MCF 10A (cell line): ENCODE measurements around the gene CROT. TPM values are rescaled to one million over a fixed set of nuclear protein-coding genes. Genes with fewer than 3 reads are reported as not detected.

Experiments
- BruUV-seq: library from RNA; stranded (reverse); fragments of 400-500 nt; replicated peaks from 2 replicates; lab custom pipeline; 2021; lab: Mats Ljungman, UMichigan
- CTCF ChIA-PET: fragments of 300-600 bp; sonication (Branson Sonifier 250); formaldehyde crosslinking; extraction: SDS; loops from one replicate; lab custom pipeline; 2021; ENCODE audit warnings: antibody characterized with exemption, inconsistent platforms; lab: Yijun Ruan, JAX
- POLR2A ChIA-PET: fragments of 300-600, 350-650 bp; sonication (Branson Sonifier 250); formaldehyde crosslinking; extraction: SDS; loops from one replicate; lab custom pipeline; 2020; ENCODE audit warnings: antibody characterized with exemption, inconsistent platforms; lab: Yijun Ruan, JAX
- DNase-seq: peaks from one replicate; pipeline ENCODE4 v3.0.0-alpha.2; 2018; ENCODE audit not compliant: unreplicated experiment
- H3K27ac Mint-ChIP-seq: one replicate; pipeline ENCODE4 v1.8.0; 2022; ENCODE audit warnings: mild to moderate bottlenecking, low read depth, mixed read lengths; ENCODE audit not compliant: unreplicated experiment
- H3K27me3 Mint-ChIP-seq: one replicate; pipeline ENCODE4 v1.8.0; 2022; ENCODE audit warnings: mixed read lengths; ENCODE audit not compliant: insufficient read depth, unreplicated experiment
- H3K36me3 Mint-ChIP-seq: one replicate; pipeline ENCODE4 v1.8.0; 2022; ENCODE audit warnings: mild to moderate bottlenecking, moderate library complexity, mixed read lengths; ENCODE audit not compliant: insufficient read depth, unreplicated experiment
- H3K4me1 Mint-ChIP-seq: one replicate; pipeline ENCODE4 v1.8.0; 2022; ENCODE audit warnings: mixed read lengths; ENCODE audit not compliant: insufficient read depth, unreplicated experiment
- H3K4me3 Mint-ChIP-seq: one replicate; pipeline ENCODE4 v1.8.0; 2022; ENCODE audit warnings: mild to moderate bottlenecking, moderate library complexity, mixed read lengths; ENCODE audit not compliant: unreplicated experiment
- H3K9me3 Mint-ChIP-seq: one replicate; pipeline ENCODE4 v1.8.0; 2022; ENCODE audit warnings: mixed read lengths; ENCODE audit not compliant: unreplicated experiment
- CTCF ChIP-seq: fragments of 200-600 bp; IDR thresholded peaks from one replicate; pipeline ENCODE4 v1.8.0; 2022; ENCODE audit warnings: antibody characterized with exemption, mild to moderate bottlenecking; ENCODE audit not compliant: unreplicated experiment
- intact Hi-C: fragments of 100-400 bp; cut with micrococcal nuclease; formaldehyde crosslinking; loops from 2 replicates; pipeline ENCODE4 v1.14.1; 2022
- total RNA-seq: library from RNA; stranded (reverse); gene quantifications from 2 replicates; pipeline ENCODE4 v1.2.3, GENCODE V29; 2022

CROT gene
- total RNA-seq, 1 experiment from 2014 or later: 5.7 TPM

GRCh38 chr7:87424075-87424474 is 78.6 kb downstream of the CROT start:
- intact Hi-C loops: no loop called here
- H3K9me3 Mint-ChIP-seq: no peaks in the 10 kb centered on the region
- no peak for TF ChIP-seq CTCF
- peaks cover 74% of the 10 kb centered on the region for H3K27me3 Mint-ChIP-seq
- H3K4me1 Mint-ChIP-seq: no peaks in the 10 kb centered on the region
- no peak for DNase-seq
- ChIA-PET POLR2A (interaction anchor here (1.0 kb wide), 1 partner anchor 108 kb away, joined by 3 read pairs; no protein-coding TSS in a partner anchor), CTCF (interaction anchor here (1.0 to 1.1 kb wide), 3 partner anchors 25 to 112 kb away, joined by 3 read pairs; no protein-coding TSS in a partner anchor)
- H3K4me3 Mint-ChIP-seq: no peak overlapping the region
- H3K36me3 Mint-ChIP-seq: no peaks in the 10 kb centered on the region
- BruUV-seq: no TSS peak
- H3K27ac Mint-ChIP-seq: no peak overlapping the region

GRCh38 chr7:87426160-87426559 is 80.7 kb downstream of the CROT start:
- ChIA-PET CTCF (interaction anchor here (0.6 to 3.9 kb wide), 2 partner anchors 10 to 521 kb away, joined by 4 to 35 read pairs; no protein-coding TSS in a partner anchor), POLR2A (no interaction called here)
- H3K4me3 Mint-ChIP-seq: no peak overlapping the region
- TF ChIP-seq CTCF: no peak
- no peak overlapping the region for H3K27ac Mint-ChIP-seq
- no peaks in the 10 kb centered on the region for H3K36me3 Mint-ChIP-seq
- intact Hi-C loops: no loop called here
- peaks cover 77% of the 10 kb centered on the region for H3K27me3 Mint-ChIP-seq
- no TSS peak for BruUV-seq
- no peaks in the 10 kb centered on the region for H3K4me1 Mint-ChIP-seq
- no peak for DNase-seq
- no peaks in the 10 kb centered on the region for H3K9me3 Mint-ChIP-seq

- peaks cover 77% of the 10 kb centered on the region for H3K27me3 Mint-ChIP-seq
- ChIA-PET POLR2A (no interaction called here), CTCF (interaction anchor here (3.9 kb wide), 1 partner anchor 11 kb away, joined by 35 read pairs; no protein-coding TSS in a partner anchor)
- TF ChIP-seq CTCF: no peak
- H3K4me1 Mint-ChIP-seq: no peaks in the 10 kb centered on the region
- intact Hi-C loops: no loop called here
- no peak for DNase-seq
- no peaks in the 10 kb centered on the region for H3K36me3 Mint-ChIP-seq
- H3K27ac Mint-ChIP-seq: no peak overlapping the region
- no peak overlapping the region for H3K4me3 Mint-ChIP-seq
- BruUV-seq: no TSS peak
- H3K9me3 Mint-ChIP-seq: no peaks in the 10 kb centered on the region
Observed at GRCh38 chr7:87427288-87427687, 81.8 kb downstream of the CROT start.

- H3K27me3 Mint-ChIP-seq: peaks cover 63% of the 10 kb centered on the region
- CTCF ChIA-PET: interaction anchor here (2.1 kb wide), 1 partner anchor 17 kb away, joined by 6 read pairs; no protein-coding TSS in a partner anchor
Observed at GRCh38 chr7:87432536-87432935, 87.1 kb downstream of the CROT start.

More at GRCh38 chr7:87432536-87432935, 87.1 kb downstream of the CROT start:
- Mint-ChIP-seq H3K27ac (no peak overlapping the region), H3K4me3 (no peak overlapping the region), H3K4me1 (peaks cover 6% of the 10 kb centered on the region), H3K36me3 (no peaks in the 10 kb centered on the region), H3K9me3 (no peaks in the 10 kb centered on the region)
- POLR2A ChIA-PET: no interaction called here
- DNase-seq: no peak
- TF ChIP-seq CTCF: no peak
- BruUV-seq: no TSS peak
- intact Hi-C loops: no loop called here
